Activated T-helper 1 cell treated with Interleukin-2 at 50 U/mL for 16 hours (primary cell): ENCODE results near the gene MRPS2.
A peak's percentile ranks its signal among the peaks of the same experiment; 100 is the strongest.

ENCODE experiments used
- DNase-seq: peaks from one replicate; pipeline ENCODE4 v3.0.0-alpha.2; 2020; ENCODE audit warnings: low read depth

Gene MRPS2

DNA sequence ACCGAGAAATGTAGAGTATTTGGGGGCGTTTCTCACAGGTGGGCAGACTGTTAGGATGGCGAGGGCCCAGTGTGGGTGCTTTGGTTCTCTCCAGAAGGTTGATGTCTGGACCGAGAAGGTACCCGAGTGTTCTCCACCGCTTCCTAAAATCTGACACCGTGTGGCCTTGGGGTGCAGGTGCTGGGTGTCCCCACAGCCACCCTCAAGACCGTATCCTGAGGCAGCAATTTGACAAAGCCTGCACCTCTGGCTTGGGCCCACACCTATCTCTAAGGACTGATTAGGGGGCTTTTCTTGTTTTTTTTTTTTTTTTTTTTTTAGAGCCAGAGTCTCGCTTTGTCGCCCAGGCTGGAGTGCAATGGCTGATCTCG is 19.6 kb upstream of the MRPS2 start:
- no peak for DNase-seq

DNA sequence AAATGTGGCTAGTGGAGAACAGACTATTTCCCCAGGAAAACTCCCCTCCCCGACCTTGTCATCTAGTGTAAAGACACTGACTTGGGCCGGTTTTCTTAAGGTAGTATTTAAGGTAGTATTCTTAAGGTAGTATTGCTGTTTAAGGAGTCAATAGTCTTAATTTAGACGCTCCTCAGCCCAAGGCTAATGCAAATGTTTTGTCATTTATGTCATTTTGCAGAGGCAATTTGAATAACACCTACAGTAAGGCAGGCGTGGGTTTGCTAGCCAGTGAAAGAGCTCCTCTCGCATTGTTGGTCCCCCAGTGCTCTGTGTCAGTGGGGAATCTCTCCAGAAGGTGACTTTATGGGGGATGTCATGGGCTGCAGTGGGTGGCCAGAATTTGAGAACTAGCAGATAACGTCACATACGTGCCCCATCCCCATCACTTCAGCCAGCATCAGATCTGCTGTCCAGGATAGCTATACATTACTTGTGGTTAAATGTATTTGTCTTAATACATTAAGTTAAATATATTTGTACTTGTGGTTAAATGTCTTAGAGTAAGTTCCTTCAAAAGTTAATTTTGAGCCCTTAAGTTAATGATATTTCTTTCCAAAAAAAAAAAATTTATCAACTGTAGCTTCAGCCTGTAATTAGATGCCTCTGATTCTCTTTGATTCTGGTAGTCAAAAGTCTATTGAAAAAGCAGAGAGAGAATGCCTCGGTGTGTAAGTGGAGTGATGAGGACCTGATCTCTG is 18.3 kb upstream of the MRPS2 start:
- DNase-seq = no peak

DNA sequence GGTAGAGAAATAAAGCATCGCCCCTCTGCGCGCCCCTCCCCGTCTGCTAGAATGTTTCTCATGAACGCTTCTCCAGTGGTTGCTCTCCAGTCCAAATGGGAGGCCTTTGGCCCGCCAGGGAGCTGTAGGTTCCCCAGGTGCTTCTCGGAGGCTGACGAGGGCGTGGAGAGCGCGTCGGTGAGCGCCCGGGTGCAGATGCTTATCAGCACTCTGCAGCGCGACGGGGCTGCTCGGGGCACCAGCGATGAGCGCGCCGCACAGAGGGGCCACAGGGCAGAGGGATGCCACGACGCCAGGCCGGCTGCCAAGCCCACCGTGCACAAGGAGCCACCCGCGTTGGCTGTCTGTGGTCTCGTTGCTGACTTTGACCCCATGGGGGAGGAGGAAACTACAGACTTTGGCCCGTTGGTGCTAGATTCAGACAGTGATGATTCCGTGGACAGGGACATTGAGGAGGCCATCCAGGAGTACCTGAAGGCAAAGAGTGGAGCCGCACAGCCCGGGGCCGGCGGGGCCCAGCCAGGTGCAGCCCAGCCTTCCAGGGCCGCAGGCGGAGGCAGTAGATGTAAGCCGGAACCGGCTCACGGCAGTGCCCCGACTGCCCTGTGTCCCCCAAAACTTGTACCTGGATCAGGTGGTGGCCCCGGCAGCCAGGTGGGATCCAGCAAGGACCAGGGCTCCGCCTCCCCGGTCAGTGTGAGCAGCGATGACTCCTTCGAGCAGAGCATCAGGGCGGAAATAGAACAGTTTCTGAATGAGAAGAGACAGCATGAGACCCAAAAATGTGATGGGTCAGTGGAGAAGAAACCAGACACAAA is 15.8 kb upstream of the MRPS2 start:
- DNase-seq = no peak

DNA sequence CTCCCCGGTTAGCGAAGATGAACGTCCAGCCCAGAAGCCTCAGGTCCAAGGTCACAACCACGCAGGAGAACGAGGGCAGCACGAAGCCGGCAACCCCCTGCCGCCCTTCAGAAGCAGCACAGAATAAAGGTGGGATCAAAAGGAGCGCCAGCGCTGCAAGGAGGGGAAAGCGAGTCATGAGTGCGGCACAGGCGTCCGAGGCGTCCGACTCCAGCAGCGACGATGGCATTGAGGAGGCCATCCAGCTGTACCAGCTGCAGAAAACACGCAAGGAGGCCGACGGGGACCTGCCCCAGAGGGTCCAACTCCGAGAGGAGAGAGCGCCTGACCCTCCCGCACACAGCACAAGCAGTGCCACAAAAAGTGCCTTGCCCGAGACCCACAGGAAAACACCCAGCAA is 15.1 kb upstream of the MRPS2 start:
- no peak for DNase-seq

DNA sequence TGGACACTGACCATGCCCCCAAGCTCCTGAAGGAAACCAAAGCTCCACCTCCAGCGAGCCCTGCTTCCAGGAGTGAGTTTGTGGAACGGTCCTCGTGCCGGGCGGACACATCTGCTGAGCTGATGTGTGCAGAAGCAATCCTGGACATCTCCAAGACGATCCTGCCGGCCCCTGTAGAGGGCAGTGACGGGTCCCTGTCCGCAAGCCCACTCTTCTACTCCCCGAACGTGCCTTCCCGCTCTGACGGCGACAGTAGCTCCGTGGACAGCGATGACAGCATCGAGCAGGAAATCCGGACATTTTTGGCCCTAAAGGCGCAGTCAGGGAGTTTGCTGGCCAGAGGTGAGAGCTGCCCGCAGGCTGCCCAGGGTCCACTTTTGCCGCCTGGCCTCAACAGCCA is 14.7 kb upstream of the MRPS2 start:
- no peak for DNase-seq

DNA sequence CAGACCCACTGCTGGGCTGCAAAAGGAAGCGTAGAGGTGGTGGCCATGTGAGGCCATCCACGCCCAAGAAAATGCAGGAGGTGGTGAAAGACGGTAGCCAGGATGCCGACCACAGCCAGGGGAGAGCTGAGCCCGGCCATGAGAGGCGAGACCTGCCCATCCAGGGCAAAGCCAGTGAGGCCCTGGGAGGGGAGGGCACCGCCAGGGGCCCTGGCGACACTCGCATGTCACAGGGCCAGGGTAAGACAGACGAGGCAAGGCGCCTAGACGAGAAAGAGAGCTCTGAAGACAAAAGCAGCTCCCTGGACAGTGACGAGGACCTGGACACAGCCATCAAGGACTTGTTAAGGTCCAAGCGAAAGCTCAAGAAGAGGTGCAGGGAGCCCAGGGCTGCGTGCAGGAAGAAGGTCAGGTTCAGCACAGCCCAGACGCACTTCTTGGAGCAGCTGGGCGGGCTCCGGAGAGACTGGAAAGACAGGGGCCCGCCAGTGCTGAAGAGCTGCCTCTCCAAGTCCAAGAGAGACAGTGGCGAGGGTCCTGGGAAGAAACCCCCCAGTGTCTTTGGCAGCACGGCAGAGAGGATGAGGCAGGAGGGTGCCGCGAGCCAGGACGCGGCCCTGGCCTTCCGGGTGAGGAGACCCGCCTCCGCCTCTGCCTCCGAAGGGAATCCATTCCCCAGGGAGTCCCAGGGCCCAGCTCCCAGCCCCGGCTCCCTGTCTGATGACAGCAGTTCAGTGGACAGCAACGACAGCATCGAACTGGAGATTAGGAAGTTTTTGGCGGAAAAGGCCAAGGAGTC is 14.0 kb upstream of the MRPS2 start:
- DNase-seq = no peak

DNA sequence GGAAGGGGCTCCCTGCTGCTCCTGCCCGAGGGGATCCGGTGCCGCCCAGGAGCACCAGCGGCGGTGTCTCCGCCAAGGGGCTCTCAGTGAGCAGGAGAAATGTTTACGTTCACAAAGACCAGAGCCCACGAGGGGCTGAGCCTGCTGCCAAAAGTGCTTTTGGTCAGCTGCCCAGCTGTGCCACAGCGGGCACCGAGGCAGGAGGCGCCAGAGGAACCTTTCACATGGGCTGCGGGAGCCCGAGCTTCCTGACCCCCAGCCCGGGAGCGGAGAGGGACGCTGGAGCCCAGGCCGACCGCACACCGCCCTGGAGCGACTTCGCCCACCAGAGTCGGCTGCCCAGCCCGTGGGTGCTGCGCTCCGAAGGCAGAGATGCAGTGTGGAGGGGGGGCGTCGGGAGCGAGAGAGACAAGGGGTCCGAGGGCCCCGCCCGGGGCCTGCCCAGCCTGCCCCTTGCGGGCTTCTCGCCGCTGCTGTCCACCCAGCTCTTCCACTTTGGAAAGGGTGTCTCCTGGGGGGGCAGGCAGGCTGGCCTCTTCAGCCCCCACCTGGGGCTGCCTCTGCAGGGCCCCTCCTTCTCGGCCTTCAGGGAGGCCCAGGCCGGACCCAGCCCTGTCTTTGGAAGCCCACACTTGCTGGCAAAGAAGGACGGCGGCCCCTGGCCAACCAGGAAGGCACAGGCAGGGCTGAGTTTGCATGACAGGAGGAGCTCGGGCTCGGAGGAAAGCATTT is 13.0 kb upstream of the MRPS2 start:
- no peak for DNase-seq

DNA sequence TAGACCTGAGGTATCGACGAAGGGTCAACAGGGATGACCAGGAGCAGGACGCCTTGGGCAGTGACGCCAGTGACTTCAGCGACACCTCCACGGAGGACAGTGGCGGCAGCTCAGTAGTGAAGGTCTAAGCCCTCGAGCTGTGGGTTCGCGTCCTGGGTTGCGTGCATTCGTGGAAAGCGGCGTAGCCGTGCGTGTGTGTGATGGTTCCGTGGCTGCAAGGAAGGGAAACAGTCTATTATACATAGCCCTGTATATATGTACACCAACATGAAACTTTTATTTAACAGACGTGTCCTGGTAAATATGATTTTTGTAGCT is 12.5 kb upstream of the MRPS2 start:
- no peak for DNase-seq

DNA sequence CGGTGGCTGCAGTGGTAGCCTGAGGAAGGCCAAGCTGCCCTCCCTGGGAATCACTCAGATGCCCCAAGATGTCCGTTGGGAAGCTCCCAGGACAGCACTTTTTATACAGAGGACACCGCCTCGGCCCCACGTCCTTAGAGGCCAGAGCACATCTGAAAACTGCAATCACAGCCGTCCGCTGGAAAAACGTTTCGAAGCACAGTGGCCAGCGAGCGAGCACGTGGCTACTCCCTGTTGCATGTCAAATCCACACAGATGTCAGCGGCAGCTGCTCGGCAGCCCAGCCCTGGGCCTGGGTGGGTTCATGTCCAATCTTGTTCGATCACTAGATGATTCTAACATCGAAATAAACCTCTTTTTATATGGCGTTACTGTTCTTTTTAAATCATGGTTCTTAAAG is 12.0 kb upstream of the MRPS2 start:
- DNase-seq = no peak

DNA sequence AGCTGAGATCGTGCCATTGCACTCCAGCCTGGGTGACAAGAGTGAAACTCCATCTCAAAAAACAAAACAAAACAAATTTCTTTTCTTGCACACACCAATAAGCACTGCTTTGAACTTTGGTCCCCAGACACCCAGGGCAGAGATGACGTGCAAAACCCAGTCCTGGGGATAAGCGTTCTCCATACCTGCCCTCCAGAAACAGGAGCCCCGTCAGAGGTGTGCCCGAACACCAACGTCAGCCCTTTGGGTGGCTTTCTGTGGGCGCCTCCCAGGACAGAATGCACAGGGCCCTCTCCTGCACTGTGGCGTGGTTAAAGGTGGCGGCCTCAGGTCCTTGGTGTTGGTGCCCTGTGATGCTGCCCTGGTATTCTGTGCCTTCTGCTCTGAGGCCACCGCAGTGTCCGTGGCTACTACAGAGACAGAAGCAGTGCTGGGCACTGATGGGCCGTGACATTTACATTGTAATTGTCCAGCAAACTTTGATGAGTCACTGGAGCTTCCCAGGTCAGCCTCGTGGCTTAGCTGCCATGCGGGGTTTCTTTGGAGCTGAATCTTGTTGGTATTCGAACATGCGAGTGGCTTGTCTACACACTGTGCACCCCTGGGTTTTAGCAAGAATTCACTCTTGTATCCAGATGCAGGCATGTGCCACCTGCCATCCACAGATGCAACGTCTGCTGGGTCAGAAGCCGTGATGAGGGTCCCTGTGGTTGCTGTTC is 11.1 kb upstream of the MRPS2 start:
- DNase-seq = no peak

DNA sequence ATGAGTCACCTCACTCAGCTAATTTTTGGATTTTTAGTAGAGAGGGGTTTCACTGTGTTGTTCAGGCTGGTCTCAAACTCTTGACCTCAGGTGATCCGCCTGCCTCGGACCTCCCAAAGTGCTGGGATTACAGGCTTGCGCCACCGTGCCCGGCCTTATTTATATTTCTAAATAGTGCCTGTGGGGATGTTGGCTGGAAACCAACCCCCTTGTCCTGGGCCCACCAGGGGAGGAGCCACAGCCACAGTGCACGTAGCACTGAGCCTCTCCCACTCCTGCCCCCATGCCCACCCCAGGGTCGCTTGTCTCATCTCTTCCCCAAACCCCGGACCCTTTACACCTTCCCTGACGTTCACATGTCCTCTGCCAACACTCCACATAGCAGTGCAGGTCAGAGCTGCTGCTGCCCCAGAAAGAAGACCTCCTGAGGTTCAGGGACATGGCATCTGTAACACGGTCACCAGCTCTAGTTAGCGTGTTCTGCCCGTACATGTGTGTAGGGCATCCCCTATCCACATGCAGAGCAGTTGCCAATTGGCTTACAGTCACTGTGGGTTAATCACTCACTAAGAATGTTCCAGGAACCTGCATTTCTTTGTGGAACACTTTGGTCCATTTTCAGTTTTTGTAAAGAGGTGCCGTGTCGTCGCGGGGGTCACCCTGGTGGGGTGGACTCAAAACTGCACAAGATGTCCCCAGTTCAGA is 10.2 kb upstream of the MRPS2 start:
- no peak for DNase-seq

DNA sequence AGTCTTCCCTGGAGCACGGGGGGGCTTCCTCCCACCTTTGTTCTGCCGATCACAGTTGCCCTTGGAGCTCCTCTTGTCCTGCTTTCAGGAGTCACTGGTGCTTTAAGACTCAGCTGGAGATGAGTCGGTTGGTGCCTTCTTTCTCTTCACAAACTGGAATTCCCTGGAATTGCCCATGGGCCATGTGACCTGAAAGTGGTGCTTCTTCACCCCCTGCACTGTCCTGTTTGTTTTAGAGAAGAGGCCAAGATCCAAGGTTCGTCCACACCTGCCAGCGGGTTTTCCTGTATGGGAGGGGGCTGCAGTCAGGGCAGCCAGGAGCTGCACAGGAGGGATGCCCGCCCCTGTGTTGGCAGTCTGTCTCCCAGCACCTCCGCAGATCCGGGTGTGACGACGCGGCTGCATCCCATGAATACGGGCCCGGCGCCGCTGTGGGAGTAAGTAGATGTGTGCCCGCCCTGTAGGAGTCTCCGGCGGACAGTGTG is 9.5 kb upstream of the MRPS2 start:
- DNase-seq = no peak

DNA sequence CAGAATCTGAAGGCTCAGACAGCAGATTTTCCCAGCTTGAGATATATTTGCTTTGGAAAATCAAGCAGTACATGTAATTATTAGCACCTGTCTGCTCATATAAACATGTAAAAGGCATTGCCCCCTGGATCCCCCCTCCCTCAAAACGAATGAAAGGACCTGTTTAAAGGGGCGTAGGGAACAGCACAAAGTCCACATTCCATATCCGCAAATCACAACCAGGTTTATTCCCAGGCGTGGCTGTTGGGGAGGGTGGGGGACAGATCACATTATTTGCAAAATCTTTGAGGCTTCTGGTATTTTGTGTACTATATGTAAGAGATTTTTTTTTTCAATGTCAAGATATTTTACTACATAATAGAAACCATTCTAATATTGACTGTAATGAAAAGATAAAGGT is 8.7 kb upstream of the MRPS2 start:
- no peak for DNase-seq

DNA sequence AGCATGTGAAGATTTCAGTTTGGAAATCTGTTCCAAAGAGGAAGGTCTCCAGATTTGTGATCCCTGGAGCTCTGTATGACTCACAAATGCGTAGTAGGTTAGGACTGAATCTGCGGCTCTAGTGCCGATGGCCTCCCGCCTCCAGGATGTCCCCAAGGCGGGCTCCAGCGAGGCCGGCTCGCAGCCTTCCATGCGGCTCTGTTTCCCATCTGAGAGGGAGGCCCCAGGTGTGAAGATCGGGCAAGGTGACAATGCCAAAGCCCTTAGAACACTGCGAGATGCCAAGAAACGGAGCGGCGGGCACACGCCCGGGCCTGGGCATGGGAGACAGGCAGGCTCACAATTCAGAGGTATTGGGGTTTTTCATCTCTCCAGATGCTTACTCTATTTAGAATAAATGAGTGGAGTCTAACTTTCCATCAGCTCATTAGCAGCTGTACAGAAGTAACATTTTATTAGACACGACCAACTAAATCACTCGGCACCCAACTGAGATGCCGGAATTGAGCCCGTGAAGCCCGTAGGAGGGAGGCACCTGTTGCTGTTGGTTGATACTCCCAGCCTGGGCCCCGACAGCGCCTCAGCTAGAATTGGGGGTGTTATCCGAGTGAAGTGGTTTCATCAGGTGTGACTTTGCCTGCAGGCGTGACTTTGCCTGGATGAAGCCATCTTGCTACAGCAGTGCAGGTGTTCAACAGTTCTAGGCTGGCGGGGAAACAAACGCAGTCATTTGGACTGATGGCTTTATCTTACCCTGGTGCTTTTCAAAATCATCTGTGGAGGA is 7.4 kb upstream of the MRPS2 start:
- no peak for DNase-seq

DNA sequence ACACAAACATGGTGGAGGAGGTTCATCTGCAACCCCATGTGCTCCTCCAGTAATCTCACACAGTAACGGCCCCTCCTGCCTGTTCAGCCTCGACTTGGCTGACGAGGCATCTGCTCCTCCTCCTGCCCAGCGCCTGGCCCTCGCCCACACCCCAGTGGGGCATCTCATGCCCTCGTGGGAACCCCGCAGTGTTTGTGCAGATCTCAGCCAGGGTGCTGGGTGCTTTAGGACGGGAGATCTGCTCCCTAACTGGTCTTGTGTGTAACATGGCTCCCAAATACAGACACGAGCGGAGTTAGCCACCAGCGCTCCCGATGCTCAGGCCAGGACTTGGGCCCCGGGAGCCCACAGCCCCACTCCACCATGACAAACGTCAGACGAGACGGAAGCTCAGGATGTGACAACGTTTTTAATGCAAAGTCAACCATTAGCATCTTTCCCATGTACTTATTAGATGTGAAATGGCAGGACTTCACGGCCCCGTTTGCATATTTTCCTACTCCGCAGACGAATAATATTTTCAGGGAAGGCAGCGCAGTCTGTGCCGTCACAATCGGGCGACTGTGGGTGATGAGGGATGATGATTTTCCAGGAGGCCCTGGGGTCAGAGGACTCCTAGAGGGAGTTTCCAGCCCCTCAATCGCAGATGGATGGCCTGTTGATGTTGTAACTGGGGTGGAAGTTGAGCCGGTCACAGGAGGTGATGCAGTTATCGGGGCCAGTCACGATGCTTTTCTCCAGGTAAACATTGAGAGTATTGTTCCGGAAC is 5.5 kb upstream of the MRPS2 start:
- no peak for DNase-seq

DNA sequence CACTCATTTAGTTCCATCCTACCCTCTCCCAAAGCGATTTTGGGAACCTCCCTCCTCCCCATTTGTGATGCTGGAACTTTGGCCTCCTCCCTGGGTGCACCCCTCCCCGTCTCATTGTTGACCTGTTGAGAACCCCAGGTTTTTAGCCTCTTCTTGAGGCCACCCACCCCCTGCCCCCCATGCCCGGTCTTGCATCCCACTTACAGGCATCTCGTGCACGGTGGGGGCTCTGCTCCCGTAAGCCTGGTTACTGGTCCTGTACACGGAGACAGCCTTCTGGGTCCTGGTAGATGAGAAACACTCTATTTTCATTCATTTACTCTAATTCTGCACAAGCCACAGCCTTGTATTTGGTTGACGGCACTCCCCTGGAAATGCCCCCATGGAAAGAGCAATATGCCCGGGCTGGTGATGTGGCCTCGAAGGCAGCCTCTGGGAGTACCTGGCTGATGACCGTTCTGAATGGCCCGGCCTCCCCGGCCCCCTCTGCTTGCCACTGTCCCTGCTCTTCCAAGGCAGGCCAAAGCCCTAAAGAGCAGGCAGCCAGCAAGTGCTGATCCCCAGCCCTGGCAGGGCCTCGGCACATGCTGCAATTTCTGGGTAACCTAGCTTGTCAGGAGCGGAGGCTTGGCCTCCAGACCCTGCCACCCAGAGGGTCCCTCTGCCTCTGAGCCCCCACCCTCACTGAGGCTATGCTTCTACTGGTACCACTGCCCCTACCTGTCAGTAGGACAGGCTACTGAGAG is 1.9 kb upstream of the MRPS2 start:
- no peak for DNase-seq

DNA sequence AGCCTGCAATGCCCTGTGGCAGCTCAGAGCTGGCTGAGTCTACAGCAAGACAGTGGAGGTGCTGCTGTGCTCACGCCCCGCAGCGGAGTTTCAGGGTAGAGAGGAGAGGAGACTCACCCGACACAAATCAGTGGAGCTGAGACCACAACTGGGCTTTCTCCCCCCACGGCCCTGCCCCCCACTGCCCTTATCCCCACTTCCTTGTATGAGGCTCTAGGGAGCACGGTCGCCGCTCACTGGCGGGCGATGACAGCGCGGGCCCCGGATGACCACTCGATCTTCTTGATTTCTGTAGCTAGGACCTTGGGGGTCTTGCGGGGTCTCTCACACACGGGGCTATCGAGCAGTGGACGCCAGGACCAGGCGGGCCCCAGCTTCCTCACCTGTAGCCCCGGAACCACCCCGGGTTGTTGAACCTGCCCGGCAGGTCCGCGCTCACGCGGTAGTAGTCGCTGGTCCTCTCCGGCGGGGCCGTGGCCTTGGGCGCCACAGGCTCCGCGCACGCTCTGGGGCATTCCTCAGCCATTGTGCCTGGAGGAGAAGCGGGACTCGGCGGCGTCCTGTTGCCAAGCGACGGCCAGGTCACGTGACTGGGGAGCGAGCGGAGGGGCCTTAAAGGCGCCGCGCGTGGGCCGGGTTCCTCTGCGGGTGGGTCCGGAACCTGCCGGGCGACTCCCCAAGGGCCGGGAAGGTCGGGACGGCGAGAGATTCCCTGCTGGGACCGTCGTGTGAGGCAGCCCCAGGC is 984 bp upstream of the MRPS2 start:
- DNase-seq = peak; percentile 79

DNA sequence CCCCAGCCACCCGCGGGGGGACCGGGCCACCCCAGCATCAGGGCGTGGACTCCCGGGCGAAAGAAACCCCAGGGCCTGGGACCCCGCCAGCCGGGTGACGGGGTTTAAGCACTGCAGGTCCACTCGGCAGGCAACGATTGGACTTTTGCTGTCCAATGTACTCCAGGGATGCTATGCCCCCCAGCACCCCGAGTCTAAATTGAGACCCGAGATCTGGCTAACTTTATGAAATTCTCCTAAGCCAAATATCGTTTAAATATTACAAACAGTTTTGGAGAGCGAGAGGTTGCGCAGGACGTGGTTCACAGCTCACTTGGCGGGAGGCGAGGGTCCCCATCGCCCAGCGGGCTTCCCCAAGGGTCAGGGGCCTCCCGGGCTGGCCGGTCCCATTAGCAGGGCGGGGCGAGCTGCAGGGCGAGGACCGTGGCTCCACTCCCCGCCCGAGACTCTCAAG is 384 bp upstream of the MRPS2 start:
- DNase-seq = no peak
